CD14-positive monocyte (primary cell): ENCODE results near the gene LMAN1. TPM values are rescaled to one million over a fixed set of nuclear protein-coding genes. Genes with fewer than 3 reads are reported as not detected.

Source experiments
- DNase-seq, 3 donors: peaks; one replicate each; pipeline ENCODE4 v3.0.0-alpha.2; 2011 to 2022
- H2AFZ ChIP-seq: 2 replicates; pipeline ENCODE4 v1.6.0; 2012; ENCODE audit warnings: mild to moderate bottlenecking, low read depth, low read length, inconsistent platforms; ENCODE audit not compliant: insufficient read depth, poor library complexity, severe bottlenecking
- H3K27ac ChIP-seq, 2 donors: 1 replicate in 1 of 2; 2 replicates in 1 of 2; pipeline ENCODE4 v1.5.1; 2012 to 2013; ENCODE audit warnings: low read length in 2 of 2, control low read depth in 1 of 2, inconsistent platforms in 1 of 2, low read depth in 1 of 2, mild to moderate bottlenecking in 1 of 2
- H3K27me3 ChIP-seq, 2 donors: one replicate each; pipeline versions ENCODE4 v1.6.0 to v1.6.1; 2011 to 2013; ENCODE audit warnings: low read length in 2 of 2; ENCODE audit not compliant: control insufficient read depth in 2 of 2, insufficient read depth in 2 of 2
- H3K36me3 ChIP-seq, 2 donors: replicated peaks in 1 of 2; 1 replicate in 1 of 2; 2 replicates in 1 of 2; pipeline versions ENCODE4 v1.5.1 to v1.6.1; 2012 to 2013; ENCODE audit warnings: low read length in 2 of 2, control low read depth in 1 of 2, inconsistent platforms in 1 of 2, mild to moderate bottlenecking in 1 of 2; ENCODE audit not compliant: insufficient read depth in 2 of 2, control insufficient read depth in 1 of 2
- H3K4me1 ChIP-seq, 2 donors: 1 replicate in 1 of 2; 2 replicates in 1 of 2; pipeline versions ENCODE4 v1.5.1 to v1.6.1; 2012 to 2013; ENCODE audit warnings: low read length in 2 of 2, control low read depth in 1 of 2, inconsistent platforms in 1 of 2, mild to moderate bottlenecking in 1 of 2, moderate library complexity in 1 of 2; ENCODE audit not compliant: insufficient read depth in 2 of 2, control insufficient read depth in 1 of 2
- H3K4me2 ChIP-seq: replicated peaks from 2 replicates; pipeline ENCODE3; 2012; ENCODE audit warnings: low read length, moderate library complexity, mild to moderate bottlenecking; ENCODE audit not compliant: poor library complexity, severe bottlenecking; ENCODE audit errors: extremely low read depth
- H3K4me3 ChIP-seq, 3 experiments: fragments of 200-600 bp in 1 of 3; sonication (generic) in 1 of 3; replicated peaks in 1 of 3; 1 replicate in 2 of 3; 2 replicates in 1 of 3; pipeline ENCODE4 v1.5.1; 2011 to 2013; ENCODE audit warnings: low read length in 3 of 3, mild to moderate bottlenecking in 3 of 3, control low read depth in 2 of 3, low read depth in 2 of 3, inconsistent platforms in 1 of 3, moderate library complexity in 1 of 3
- H3K79me2 ChIP-seq: 2 replicates; pipeline ENCODE4 v1.6.0; 2012; ENCODE audit warnings: mild to moderate bottlenecking, control low read depth, inconsistent platforms, low read length, moderate library complexity; ENCODE audit not compliant: insufficient read depth
- H3K9ac ChIP-seq: 2 replicates; pipeline ENCODE4 v1.6.0; 2017; ENCODE audit warnings: low read length, mild to moderate bottlenecking; ENCODE audit not compliant: insufficient read depth, poor library complexity, severe bottlenecking
- H3K9me3 ChIP-seq, 2 donors: replicated peaks in 1 of 2; 1 replicate in 1 of 2; 2 replicates in 1 of 2; pipeline versions ENCODE4 v1.5.1 to v1.6.1; 2012 to 2013; ENCODE audit warnings: low read length in 2 of 2, control low read depth in 1 of 2; ENCODE audit not compliant: control insufficient read depth in 1 of 2, insufficient read depth in 1 of 2
- H4K20me1 ChIP-seq: 2 replicates; pipeline ENCODE4 v1.6.0; 2012; ENCODE audit warnings: mild to moderate bottlenecking, low read length, control low read depth, moderate library complexity; ENCODE audit not compliant: insufficient read depth
- H3K27ac Mint-ChIP-seq, 7 donors: one replicate each; pipeline ENCODE4 v1.8.0; 2020; ENCODE audit warnings: mild to moderate bottlenecking in 7 of 7, mixed read lengths in 7 of 7, moderate library complexity in 6 of 7, inconsistent platforms in 2 of 7
- H3K27me3 Mint-ChIP-seq, 3 donors: one replicate each; pipeline ENCODE4 v1.8.0; 2021 to 2022; ENCODE audit warnings: low read depth in 3 of 3, mild to moderate bottlenecking in 3 of 3, mixed read lengths in 3 of 3, moderate library complexity in 3 of 3, inconsistent platforms in 1 of 3
- H3K36me3 Mint-ChIP-seq, 2 donors: one replicate each; pipeline ENCODE4 v1.8.0; 2020; ENCODE audit warnings: mixed read lengths in 2 of 2, inconsistent platforms in 1 of 2, mild to moderate bottlenecking in 1 of 2
- H3K4me1 Mint-ChIP-seq: one replicate; pipeline ENCODE4 v1.8.0; 2020; ENCODE audit warnings: mild to moderate bottlenecking, mixed read lengths
- H3K4me3 Mint-ChIP-seq, 2 donors: one replicate each; pipeline ENCODE4 v1.8.0; 2020; ENCODE audit warnings: mild to moderate bottlenecking in 2 of 2, mixed read lengths in 2 of 2, moderate library complexity in 1 of 2
- H3K9me3 Mint-ChIP-seq, 7 donors: one replicate each; pipeline ENCODE4 v1.8.0; 2020 to 2022; ENCODE audit warnings: mixed read lengths in 7 of 7, mild to moderate bottlenecking in 6 of 7, moderate library complexity in 6 of 7, inconsistent platforms in 2 of 7
- CTCF ChIP-seq: fragments of 200-600 bp; IDR thresholded peaks from one replicate; pipeline ENCODE4 v1.8.0; 2022; ENCODE audit warnings: antibody characterized with exemption, mild to moderate bottlenecking
- WGBS: methylation state at CpG from one replicate; pipeline ENCODE4 v1.1.5; 2013; ENCODE audit warnings: missing lambda C conversion rate; ENCODE audit not compliant: insufficient coverage; 5-methylcytosine and 5-hydroxymethylcytosine counted together
- intact Hi-C, 2 donors: fragments of 100-400 bp; cut with micrococcal nuclease; formaldehyde crosslinking; loops; one replicate each; pipeline versions ENCODE4 v1.15.0 to v1.15.1; 2023
- polyA plus RNA-seq, 3 donors: library from polyadenylated mRNA; depleted of rRNA in 1 of 3; unstranded in 2 of 3; stranded (reverse) in 1 of 3; fragments of 300-500 nt in 2 of 3; fragments of >200 nt in 1 of 3; fragmentation: Illumina TruSeq in 2 of 3; gene quantifications; 1 replicate in 2 of 3; 2 replicates in 1 of 3; pipeline ENCODE4 v1.2.3, GENCODE V29; 2012 to 2021

LMAN1 gene
- polyA plus RNA-seq, 3 donors: 4.7 to 10.9 (median 7.6) TPM

GRCh38 chr18:59279722-59280121 lies 79.3 kb downstream of the LMAN1 start:
- peaks cover 0 to 3% (median under 1%) of the 10 kb centered on the region in 7 donors for H3K9me3 Mint-ChIP-seq
- H3K27me3 Mint-ChIP-seq: peaks cover 39 to 67% (median 56%) of the 10 kb centered on the region in 3 donors
- no peak overlapping the region for H3K9ac ChIP-seq
- DNase-seq: no peak
- H3K4me1 Mint-ChIP-seq: no peaks in the 10 kb centered on the region
- no peak overlapping the region for H2AFZ ChIP-seq
- H3K4me3 Mint-ChIP-seq: no peak overlapping the region
- H3K79me2 ChIP-seq: no peaks in the 10 kb centered on the region
- no peaks in the 10 kb centered on the region for H3K4me1 ChIP-seq
- H3K27ac Mint-ChIP-seq: no peak overlapping the region
- 100% methylated on average over 1 of the region's 1 CpG for WGBS
- no peaks in the 10 kb centered on the region for H3K36me3 Mint-ChIP-seq
- H3K27me3 ChIP-seq: peaks cover 36 to 54% of the 10 kb centered on the region in 2 donors
- no peaks in the 10 kb centered on the region for H3K36me3 ChIP-seq
- peaks cover 0 to under 1% of the 10 kb centered on the region in 2 donors for H3K9me3 ChIP-seq
- TF ChIP-seq CTCF: no peak
- H3K4me2 ChIP-seq: no peak overlapping the region
- intact Hi-C loops: no loop called here
- no peak overlapping the region for H3K4me3 ChIP-seq
- no peaks in the 10 kb centered on the region for H4K20me1 ChIP-seq
- H3K27ac ChIP-seq: no peak overlapping the region

- no peak overlapping the region for H3K4me3 Mint-ChIP-seq
- no peak for TF ChIP-seq CTCF
- no peaks in the 10 kb centered on the region for H3K4me1 Mint-ChIP-seq
- WGBS: 71% methylated on average over 1 of the region's 3 CpGs
- peaks cover 43 to 70% (median 59%) of the 10 kb centered on the region in 3 donors for H3K27me3 Mint-ChIP-seq
- peaks cover 0 to 6% (median 3%) of the 10 kb centered on the region in 7 donors for H3K9me3 Mint-ChIP-seq
- no peaks in the 10 kb centered on the region for H3K79me2 ChIP-seq
- H3K36me3 ChIP-seq: no peaks in the 10 kb centered on the region
- no peak overlapping the region for H3K4me2 ChIP-seq
- no peak overlapping the region for H3K27ac Mint-ChIP-seq
- H3K27me3 ChIP-seq: peaks cover 41 to 59% of the 10 kb centered on the region in 2 donors
- DNase-seq: no peak
- peaks cover 0 to 6% of the 10 kb centered on the region in 2 donors for H3K9me3 ChIP-seq
- no peak overlapping the region for H3K9ac ChIP-seq
- intact Hi-C loops: no loop called here
- H3K4me1 ChIP-seq: no peaks in the 10 kb centered on the region
- no peak overlapping the region for H3K27ac ChIP-seq
- H4K20me1 ChIP-seq: no peaks in the 10 kb centered on the region
- no peak overlapping the region for H3K4me3 ChIP-seq
- no peak overlapping the region for H2AFZ ChIP-seq
- peaks cover 0 to 2% of the 10 kb centered on the region in 2 donors for H3K36me3 Mint-ChIP-seq
Observed at GRCh38 chr18:59279193-59279592, 79.9 kb downstream of the LMAN1 start.
